Measurements from ENCODE around the gene LDLRAD1. TPM values are rescaled to one million over a fixed set of nuclear protein-coding genes. Genes with fewer than 3 reads are reported as not detected.

The LDLRAD1 gene
- total RNA-seq, 1 experiment from 2014 or later, result 0.30 TPM

GRCh38 chr1:53982763-53983104 is 35.3 kb downstream of the LDLRAD1 start:
- BruUV-seq (replicated peaks), result no TSS peak
- ATAC-seq (peak; percentile 20; the same call in 1 of the 2 replicates), DNase-seq (ENCODE audit: low read depth, low spot score) (no peak)
- Histone ChIP-seq H3K36me3 (ENCODE audit: control insufficient read depth in 1 of 2, insufficient read depth in 2 of 2, low read length in 2 of 2) (no peaks in the 10 kb centered on the region), H3K9me2 (ENCODE audit: insufficient read depth) (no peaks in the 10 kb centered on the region), H3K27ac (ENCODE audit: low read depth, low read length) (no peak overlapping the region), H2AFZ (ENCODE audit: low read depth, low read length, poor library complexity, severe bottlenecking) (peak overlapping the region; percentile 43), H3K9ac (ENCODE audit: low read length) (no peak overlapping the region), H4K20me1 (ENCODE audit: insufficient read depth) (no peaks in the 10 kb centered on the region), H3K4me2 (ENCODE audit: low read length) (peak overlapping the region; percentile 38; the same call in 1 of the 2 replicates), H3K4me1 (ENCODE audit: control insufficient read depth in 1 of 2, insufficient read depth in 2 of 2, low read length in 2 of 2) (peaks cover 7% of the 10 kb centered on the region in 2 experiments; a peak in 3 of 4 replicates), H3K79me2 (ENCODE audit: insufficient read depth, low read length) (no peaks in the 10 kb centered on the region), H3K9me3 (ENCODE audit: control insufficient read depth in 1 of 2, insufficient read depth in 1 of 2, low read depth in 1 of 2, low read length in 2 of 2) (no peaks in the 10 kb centered on the region), H3K4me3 (replicated peaks in 1 of 2; ENCODE audit: low read depth in 1 of 2, low read length in 2 of 2) (no peak overlapping the region), H3K27me3 (ENCODE audit: insufficient read depth, low read length) (no peaks in the 10 kb centered on the region)
- intact Hi-C loops (cut with micrococcal nuclease), result no loop called here
- TF ChIP-seq CEBPB (IDR thresholded peaks at IDR 0.05; ENCODE audit: low read depth) (no peak), ELF1 (IDR thresholded peaks at IDR 0.05; ENCODE audit: borderline replicate concordance, low read depth) (no peak)
- RAD21 ChIA-PET (ENCODE audit: low non-redundant PET in 1 of 2, low total read pairs in 2 of 2, uncharacterized antibody in 2 of 2, unreplicated experiment in 2 of 2), result no interaction called here
- POLR2A ChIA-PET, result interaction anchor here (0.6 kb wide), 1 partner anchor 32 kb away, joined by 4 read pairs; no protein-coding TSS in a partner anchor
- CTCF ChIA-PET, result no interaction called here

- no TSS peak for BruUV-seq (replicated peaks)
- Histone ChIP-seq H3K27me3 (ENCODE audit: insufficient read depth, low read length) (no peaks in the 10 kb centered on the region), H3K9ac (ENCODE audit: low read length) (no peak overlapping the region), H3K36me3 (ENCODE audit: control insufficient read depth in 1 of 2, insufficient read depth in 2 of 2, low read length in 2 of 2) (no peaks in the 10 kb centered on the region), H3K4me3 (replicated peaks in 1 of 2; ENCODE audit: low read depth in 1 of 2, low read length in 2 of 2) (no peak overlapping the region), H4K20me1 (ENCODE audit: insufficient read depth) (no peaks in the 10 kb centered on the region), H3K9me2 (ENCODE audit: insufficient read depth) (no peaks in the 10 kb centered on the region), H3K9me3 (ENCODE audit: control insufficient read depth in 1 of 2, insufficient read depth in 1 of 2, low read depth in 1 of 2, low read length in 2 of 2) (no peaks in the 10 kb centered on the region), H3K27ac (ENCODE audit: low read depth, low read length) (no peak overlapping the region), H3K4me1 (ENCODE audit: control insufficient read depth in 1 of 2, insufficient read depth in 2 of 2, low read length in 2 of 2) (peaks cover 7% of the 10 kb centered on the region in 2 experiments; a peak in 3 of 4 replicates), H3K4me2 (ENCODE audit: low read length) (peak overlapping the region; percentile 38), H3K79me2 (ENCODE audit: insufficient read depth, low read length) (no peaks in the 10 kb centered on the region), H2AFZ (ENCODE audit: low read depth, low read length, poor library complexity, severe bottlenecking) (peak overlapping the region; percentile 43)
- ChIA-PET POLR2A (interaction anchor here (0.6 kb wide), 1 partner anchor 32 kb away, joined by 4 read pairs; no protein-coding TSS in a partner anchor), RAD21 (ENCODE audit: low non-redundant PET in 1 of 2, low total read pairs in 2 of 2, uncharacterized antibody in 2 of 2, unreplicated experiment in 2 of 2) (no interaction called here), CTCF (no interaction called here)
- peak; percentile 78 for ATAC-seq
- no peak for DNase-seq (ENCODE audit: low read depth, low spot score)
- TF ChIP-seq YY1 (IDR thresholded peaks at IDR 0.05; ENCODE audit: extremely low read depth, insufficient replicate concordance, low read depth, low read length) (no peak), ZBTB33 (IDR thresholded peaks at IDR 0.05; ENCODE audit: extremely low read depth, insufficient replicate concordance, low read length) (no peak), POLR2A (IDR thresholded peaks at IDR 0.05; ENCODE audit: borderline replicate concordance, extremely low read depth, insufficient read depth, insufficient read length) (no peak), JUND (IDR thresholded peaks at IDR 0.05) (no peak), ELF1 (IDR thresholded peaks at IDR 0.05; ENCODE audit: borderline replicate concordance, low read depth) (no peak), EZH2 (IDR thresholded peaks at IDR 0.05) (no peak), CEBPB (IDR thresholded peaks at IDR 0.05; ENCODE audit: low read depth) (no peak), SP1 (IDR thresholded peaks at IDR 0.05; ENCODE audit: low read depth) (no peak), MAX (IDR thresholded peaks at IDR 0.05) (no peak)
- intact Hi-C loops (cut with micrococcal nuclease), result no loop called here
Observed at GRCh38 chr1:53982034-53982762, 35.8 kb downstream of the LDLRAD1 start.

Data from HCT116 (cell line).